PC-3 (cell line): ENCODE measurements around the gene CIAO2A.
"Not testable (repeated sequence)": the region's sequence is repeated elsewhere in the genome, so short reads cannot be mapped to it uniquely, and the experiment has no call there.

ENCODE experiments used
- CTCF ChIP-seq: fragments of 300-600 bp; sonication (generic); conservative IDR thresholded peaks from 2 replicates; pipeline ENCODE4 v1.5.1; 2017; ENCODE audit warnings: antibody characterized with exemption, low read depth, mild to moderate bottlenecking, low read length
- EZH2 ChIP-seq: fragments of 300-600 bp; sonication (generic); IDR thresholded peaks from one replicate; pipeline ENCODE4 v1.6.1; 2017; ENCODE audit warnings: antibody characterized with exemption, mild to moderate bottlenecking, low read length; ENCODE audit not compliant: unreplicated experiment

- TF ChIP-seq CTCF, EZH2: not testable (repeated sequence)
These were observed 20.1 kb downstream of the CIAO2A start for GRCh38 chr15:64073496-64073895.
